OCI-LY7 (cell line): ENCODE measurements around the gene COL25A1.

ENCODE experiments used
- EZH2phosphoT487 ChIP-seq: fragments of 200-600 bp; sonication (generic); IDR thresholded peaks from 2 replicates; pipeline ENCODE4 v1.6.1; 2018; ENCODE audit warnings: low read depth, borderline replicate concordance, mild to moderate bottlenecking, mixed run types, antibody characterized with exemption, low read length, moderate library complexity, mixed read lengths
- TF ChIP-seq, protein P1 (sequence below): fragments of 200-600 bp; sonication (generic); conservative IDR thresholded peaks from 2 replicates; pipeline ENCODE4 v1.5.1; 2014; ENCODE audit warnings: mild to moderate bottlenecking, antibody characterized with exemption, low read length, moderate library complexity, mixed read lengths

DNA sequence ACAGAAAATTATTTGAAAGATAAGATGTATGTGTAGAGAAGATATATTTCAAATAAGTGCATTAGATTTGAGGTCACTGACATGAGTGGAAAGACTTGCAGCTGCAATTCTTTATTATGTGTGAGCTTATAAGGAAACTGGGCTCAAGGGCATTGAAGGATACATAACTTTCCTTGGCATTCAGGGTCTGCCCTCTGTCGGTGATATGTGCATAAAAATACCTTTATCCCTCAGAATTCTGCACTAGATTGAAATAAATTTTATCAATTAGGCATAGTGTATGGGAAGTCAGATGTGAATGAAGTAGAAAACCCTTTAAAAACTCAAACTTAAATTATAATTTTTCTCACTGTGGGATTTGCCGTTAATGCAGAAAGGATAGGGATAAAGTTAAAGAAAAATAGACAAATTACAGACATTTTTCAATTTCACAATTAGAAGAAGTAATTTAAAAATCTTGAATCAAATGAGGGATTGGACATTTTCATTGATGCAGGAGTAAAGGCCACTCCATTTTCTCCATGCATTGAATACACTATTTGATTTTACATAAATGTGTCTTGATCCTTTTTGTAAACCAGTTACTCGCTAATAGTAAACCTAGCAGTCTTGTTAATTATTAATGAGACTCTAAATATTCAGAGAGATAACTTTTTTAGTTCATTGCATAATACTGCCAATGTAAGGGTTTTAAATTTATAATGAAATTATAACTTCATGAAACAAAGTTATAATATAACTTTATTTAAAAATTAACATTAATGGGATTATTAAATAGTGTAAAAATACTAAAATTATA lies 518.6 kb downstream of the COL25A1 start:
- TF ChIP-seq, protein P1, sequence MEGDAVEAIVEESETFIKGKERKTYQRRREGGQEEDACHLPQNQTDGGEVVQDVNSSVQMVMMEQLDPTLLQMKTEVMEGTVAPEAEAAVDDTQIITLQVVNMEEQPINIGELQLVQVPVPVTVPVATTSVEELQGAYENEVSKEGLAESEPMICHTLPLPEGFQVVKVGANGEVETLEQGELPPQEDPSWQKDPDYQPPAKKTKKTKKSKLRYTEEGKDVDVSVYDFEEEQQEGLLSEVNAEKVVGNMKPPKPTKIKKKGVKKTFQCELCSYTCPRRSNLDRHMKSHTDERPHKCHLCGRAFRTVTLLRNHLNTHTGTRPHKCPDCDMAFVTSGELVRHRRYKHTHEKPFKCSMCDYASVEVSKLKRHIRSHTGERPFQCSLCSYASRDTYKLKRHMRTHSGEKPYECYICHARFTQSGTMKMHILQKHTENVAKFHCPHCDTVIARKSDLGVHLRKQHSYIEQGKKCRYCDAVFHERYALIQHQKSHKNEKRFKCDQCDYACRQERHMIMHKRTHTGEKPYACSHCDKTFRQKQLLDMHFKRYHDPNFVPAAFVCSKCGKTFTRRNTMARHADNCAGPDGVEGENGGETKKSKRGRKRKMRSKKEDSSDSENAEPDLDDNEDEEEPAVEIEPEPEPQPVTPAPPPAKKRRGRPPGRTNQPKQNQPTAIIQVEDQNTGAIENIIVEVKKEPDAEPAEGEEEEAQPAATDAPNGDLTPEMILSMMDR = 0 out of 2 replicates have a peak, but pooled peaks have one; percentile 41
- TF ChIP-seq EZH2phosphoT487 = no peak
